AG04449 (cell line): ENCODE measurements around the gene PANK3.
"Not testable (repeated sequence)": the region's sequence is repeated elsewhere in the genome, so short reads cannot be mapped to it uniquely, and the experiment has no call there.

ENCODE experiments used
- CTCF ChIA-PET: fragments of 350-600 bp; formaldehyde crosslinking; extraction: SDS; loops from one replicate; lab custom pipeline; 2021; ENCODE audit warnings: antibody characterized with exemption; lab: Yijun Ruan, JAX
- POLR2A ChIA-PET: fragments of 400-600, 350-600 bp; formaldehyde crosslinking; extraction: SDS; loops from one replicate; lab custom pipeline; 2020; ENCODE audit warnings: antibody characterized with exemption, inconsistent platforms; lab: Yijun Ruan, JAX
- DNase-seq: peaks from one replicate; pipeline ENCODE4 v3.0.0-alpha.2; 2010; ENCODE audit warnings: low read depth, low spot score
- H3K4me3 ChIP-seq: 2 replicates; pipeline ENCODE4 v1.5.1; 2011; ENCODE audit warnings: low read depth, mild to moderate bottlenecking, control low read depth, low read length
- CTCF ChIP-seq: IDR thresholded peaks from one replicate; pipeline ENCODE4 v1.5.1; 2011; ENCODE audit warnings: mild to moderate bottlenecking, moderate library complexity, low read length, control low read depth, inconsistent platforms; ENCODE audit not compliant: insufficient read depth; ENCODE audit errors: missing control alignments

Gene PANK3

GRCh38 chr5:168578006-168578405 lies 1.2 kb downstream of the PANK3 start:
- H3K4me3 ChIP-seq, result peak overlapping the region; percentile 83
- no peak for DNase-seq
- ChIA-PET CTCF (no interaction called here), POLR2A (no interaction called here)
- no peak for TF ChIP-seq CTCF

- no peak for DNase-seq
- POLR2A ChIA-PET, result no interaction called here
- TF ChIP-seq CTCF, result no peak
- H3K4me3 ChIP-seq, result no peak overlapping the region
- CTCF ChIA-PET, result no interaction called here
Observed at GRCh38 chr5:168575391-168576372, 3.5 kb downstream of the PANK3 start.

DNA sequence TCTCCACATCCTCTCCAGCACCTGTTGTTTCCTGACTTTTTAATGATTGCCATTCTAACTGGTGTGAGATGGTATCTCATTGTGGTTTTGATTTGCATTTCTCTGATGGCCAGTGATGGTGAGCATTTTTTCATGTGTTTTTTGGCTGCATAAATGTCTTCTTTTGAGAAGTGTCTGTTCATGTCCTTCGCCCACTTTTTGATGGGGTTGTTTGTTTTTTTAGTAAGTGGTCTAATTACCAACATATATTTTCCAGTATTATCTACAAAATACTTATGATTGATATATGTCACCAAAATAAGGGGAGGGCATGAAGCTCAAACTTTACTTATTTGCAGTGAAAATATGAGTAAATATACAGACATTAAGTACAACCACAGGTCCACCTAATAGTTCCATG lies 5.0 kb downstream of the PANK3 start:
- DNase-seq, POLR2A ChIA-PET, CTCF ChIA-PET, H3K4me3 ChIP-seq: not testable (repeated sequence)

DNA sequence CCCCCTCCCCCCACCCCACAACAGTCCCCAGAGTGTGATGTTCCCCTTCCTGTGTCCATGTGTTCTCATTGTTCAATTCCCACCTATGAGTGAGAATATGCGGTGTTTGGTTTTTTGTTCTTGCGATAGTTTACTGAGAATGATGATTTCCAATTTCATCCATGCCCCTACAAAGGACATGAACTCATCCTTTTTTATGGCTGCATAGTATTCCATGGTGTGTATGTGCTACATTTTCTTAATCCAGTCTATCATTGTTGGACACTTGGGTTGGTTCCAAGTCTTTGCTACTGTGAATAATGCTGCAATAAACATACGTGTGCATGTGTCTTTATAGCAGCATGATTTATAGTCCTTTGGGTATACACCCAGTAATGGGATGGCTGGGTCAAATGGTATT lies 5.5 kb downstream of the PANK3 start:
- DNase-seq, result not testable (repeated sequence)

GRCh38 chr5:168570490-168571328 lies 8.5 kb downstream of the PANK3 start:
- DNase-seq, result no peak
- ChIA-PET CTCF (no interaction called here), POLR2A (no interaction called here)
- no peak overlapping the region for H3K4me3 ChIP-seq
- TF ChIP-seq CTCF, result no peak

More for the DNA sequence above, 5.5 kb downstream of the PANK3 start:
- POLR2A ChIA-PET, CTCF ChIA-PET, H3K4me3 ChIP-seq: not testable (repeated sequence)

- POLR2A ChIA-PET, result no interaction called here
- no peak overlapping the region for H3K4me3 ChIP-seq
- TF ChIP-seq CTCF, result no peak
- no peak for DNase-seq
- CTCF ChIA-PET, result no interaction called here
Observed at GRCh38 chr5:168568738-168569137, 10.4 kb downstream of the PANK3 start.

GRCh38 chr5:168563959-168564358 lies 15.2 kb downstream of the PANK3 start:
- no peak for TF ChIP-seq CTCF
- CTCF ChIA-PET, result no interaction called here
- H3K4me3 ChIP-seq, result no peak overlapping the region
- no peak for DNase-seq
- POLR2A ChIA-PET, result no interaction called here
